ENCODE measurements around the gene RIMOC1.

Gene RIMOC1, protein sequence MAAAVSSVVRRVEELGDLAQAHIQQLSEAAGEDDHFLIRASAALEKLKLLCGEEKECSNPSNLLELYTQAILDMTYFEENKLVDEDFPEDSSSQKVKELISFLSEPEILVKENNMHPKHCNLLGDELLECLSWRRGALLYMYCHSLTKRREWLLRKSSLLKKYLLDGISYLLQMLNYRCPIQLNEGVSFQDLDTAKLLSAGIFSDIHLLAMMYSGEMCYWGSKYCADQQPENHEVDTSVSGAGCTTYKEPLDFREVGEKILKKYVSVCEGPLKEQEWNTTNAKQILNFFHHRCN

DNA sequence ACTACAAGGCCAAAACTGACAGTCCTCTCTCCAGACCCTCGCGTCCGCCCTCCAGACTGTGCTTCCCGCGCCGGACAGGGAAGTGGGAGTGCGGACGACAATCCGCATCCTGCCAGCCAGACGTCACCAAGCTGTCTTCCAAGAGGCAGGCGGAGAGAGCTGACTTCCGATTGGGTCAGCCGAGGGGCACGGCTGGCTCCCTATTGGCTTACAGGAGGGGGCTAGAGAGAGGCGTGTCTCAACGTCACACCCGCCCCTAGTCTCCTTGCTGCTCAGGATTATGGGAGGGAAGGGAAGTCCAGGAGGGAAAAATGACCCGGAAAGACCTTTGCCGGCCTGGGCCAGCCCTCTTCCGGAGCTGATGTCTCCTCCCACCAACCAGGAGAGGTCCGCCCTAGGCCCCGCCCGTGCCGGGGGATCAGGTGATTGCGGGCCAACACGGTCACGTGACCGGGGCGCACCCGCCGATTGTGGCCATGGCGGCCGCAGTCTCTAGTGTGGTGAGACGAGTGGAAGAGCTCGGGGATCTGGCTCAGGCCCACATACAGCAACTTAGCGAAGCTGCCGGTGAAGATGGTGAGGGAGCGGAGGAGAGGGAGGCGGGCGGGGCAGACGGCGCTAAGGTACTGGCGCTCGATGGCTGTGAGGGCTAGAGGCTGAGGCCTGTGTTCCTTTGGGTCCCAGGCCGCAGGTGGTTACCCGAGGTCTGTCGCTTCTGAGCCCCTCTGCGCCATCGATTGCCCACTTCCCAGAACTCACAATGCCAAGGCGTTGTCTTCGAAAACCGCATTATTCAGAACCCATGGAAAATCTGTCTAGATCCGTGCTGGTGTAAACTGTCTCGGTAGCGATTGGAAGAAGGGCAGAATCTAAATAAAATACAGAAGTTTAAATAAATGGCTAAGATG lies at the start of gene RIMOC1:
Gene RIMOC1, plus strand, starts transcription at position 453 of the 908 bp plus-strand sequence. Its CDS starts 24 bp downstream, at position 477.
- peak within 1 kb of the TSS; percentile 95 for H3K9ac ChIP-seq (ENCODE audit: insufficient read length, low read depth)
- H3K4me1 ChIP-seq (ENCODE audit: insufficient read depth, insufficient read length), result no peaks in the 10 kb centered on the region
- no peaks in the 10 kb centered on the region for H3K9me3 ChIP-seq (ENCODE audit: insufficient read depth, low read length)
- peak; percentile 95 for DNase-seq (ENCODE audit: low read depth, low spot score)
- peak within 1 kb of the TSS; percentile 96 for H3K4me3 ChIP-seq (ENCODE audit: insufficient read length, low read depth)
- no peak for TF ChIP-seq SUZ12 (IDR thresholded peaks at IDR 0.05; ENCODE audit: extremely low read depth, insufficient read depth, insufficient read length)
- peak; percentile 54 for TF ChIP-seq YY1 (IDR thresholded peaks at IDR 0.05; ENCODE audit: insufficient read depth, insufficient read length)
- H3K36me3 ChIP-seq (ENCODE audit: insufficient read depth, insufficient read length, low read length), result peaks cover 18% of the 10 kb centered on the region
- no peaks in the 10 kb centered on the region for H3K27me3 ChIP-seq (ENCODE audit: insufficient read depth, insufficient read length)

DNA sequence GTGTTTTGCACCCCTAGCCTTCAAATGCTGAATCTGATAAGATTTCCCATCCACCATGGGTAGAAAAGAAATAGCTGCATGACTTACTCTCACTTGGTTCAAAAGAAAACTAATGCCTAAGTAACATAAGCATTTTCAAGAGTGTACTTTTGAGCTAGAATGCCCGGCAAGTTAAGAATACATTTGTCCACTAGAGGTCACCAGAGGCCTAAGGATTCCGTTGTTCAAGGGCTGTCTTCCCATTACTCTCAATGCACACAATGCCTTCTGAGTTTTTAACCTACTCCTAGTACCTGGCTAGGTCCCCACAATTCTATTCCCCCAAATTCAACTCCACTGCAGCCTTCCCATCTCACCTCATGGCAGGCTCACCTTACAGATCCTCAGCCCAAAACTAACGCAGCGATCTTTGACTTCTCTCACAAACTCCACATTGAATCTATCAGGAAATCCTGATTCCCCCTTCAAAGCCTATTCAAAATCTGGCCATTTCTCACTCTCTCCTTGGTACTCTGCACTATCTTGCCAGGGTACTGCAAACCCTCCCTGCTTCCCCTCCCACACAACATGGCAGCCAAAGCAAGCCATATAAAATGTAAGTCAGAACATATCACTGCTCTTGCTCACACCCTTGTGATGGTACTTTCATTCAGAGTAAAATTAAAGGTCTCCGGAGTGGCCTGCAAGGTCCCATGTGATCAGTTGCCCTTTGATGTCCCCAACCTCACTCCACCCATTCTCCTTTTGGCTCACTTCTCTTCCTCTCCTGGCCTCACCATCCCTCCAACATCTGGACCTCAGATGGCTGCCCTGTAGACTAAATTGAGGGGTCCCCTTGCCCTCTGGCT lies 47.3 kb upstream of the RIMOC1 start:
- peak; percentile 40 for DNase-seq (ENCODE audit: low read depth, low spot score)
- no peaks in the 10 kb centered on the region for H3K4me1 ChIP-seq (ENCODE audit: insufficient read depth, insufficient read length)
- no peak overlapping the region for H3K4me3 ChIP-seq (ENCODE audit: insufficient read length, low read depth)
- no peak overlapping the region for H3K9ac ChIP-seq (ENCODE audit: insufficient read length, low read depth)
- H3K36me3 ChIP-seq (ENCODE audit: insufficient read depth, insufficient read length, low read length), result peaks cover 57% of the 10 kb centered on the region
- H3K9me3 ChIP-seq (ENCODE audit: insufficient read depth, low read length), result no peaks in the 10 kb centered on the region
- no peaks in the 10 kb centered on the region for H3K27me3 ChIP-seq (ENCODE audit: insufficient read depth, insufficient read length)
- TF ChIP-seq ZNF274 (IDR thresholded peaks at IDR 0.05; ENCODE audit: low read depth, low read length) (no peak), YY1 (IDR thresholded peaks at IDR 0.05; ENCODE audit: insufficient read depth, insufficient read length) (no peak), SUZ12 (IDR thresholded peaks at IDR 0.05; ENCODE audit: extremely low read depth, insufficient read depth, insufficient read length) (no peak)

DNA sequence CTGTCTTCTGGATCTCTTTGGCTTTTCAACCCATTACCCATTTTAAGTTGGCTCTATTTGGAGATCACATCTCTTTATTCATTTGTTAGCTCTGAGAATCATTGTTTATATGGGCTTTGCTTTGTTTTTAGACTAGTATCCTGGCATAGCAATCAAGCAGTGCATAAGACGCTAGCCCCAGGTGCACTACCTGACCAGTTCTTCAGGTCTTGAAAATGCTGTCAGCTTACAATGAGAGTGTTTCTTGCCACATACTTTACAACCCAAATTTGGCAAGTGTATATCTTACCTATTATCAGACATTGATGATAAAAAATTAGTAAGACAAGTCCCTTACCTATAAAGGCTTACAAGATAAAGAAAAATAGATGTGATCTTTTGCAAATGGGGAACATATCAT lies 46.2 kb upstream of the RIMOC1 start:
- H3K9me3 ChIP-seq (ENCODE audit: insufficient read depth, low read length), result no peaks in the 10 kb centered on the region
- no peaks in the 10 kb centered on the region for H3K4me1 ChIP-seq (ENCODE audit: insufficient read depth, insufficient read length)
- peaks cover 51% of the 10 kb centered on the region for H3K36me3 ChIP-seq (ENCODE audit: insufficient read depth, insufficient read length, low read length)
- TF ChIP-seq SUZ12 (IDR thresholded peaks at IDR 0.05; ENCODE audit: extremely low read depth, insufficient read depth, insufficient read length) (no peak), ZNF274 (IDR thresholded peaks at IDR 0.05; ENCODE audit: low read depth, low read length) (no peak), YY1 (IDR thresholded peaks at IDR 0.05; ENCODE audit: insufficient read depth, insufficient read length) (no peak)
- no peak overlapping the region for H3K9ac ChIP-seq (ENCODE audit: insufficient read length, low read depth)
- no peak for DNase-seq (ENCODE audit: low read depth, low spot score)
- no peak overlapping the region for H3K4me3 ChIP-seq (ENCODE audit: insufficient read length, low read depth)
- no peaks in the 10 kb centered on the region for H3K27me3 ChIP-seq (ENCODE audit: insufficient read depth, insufficient read length)

DNA sequence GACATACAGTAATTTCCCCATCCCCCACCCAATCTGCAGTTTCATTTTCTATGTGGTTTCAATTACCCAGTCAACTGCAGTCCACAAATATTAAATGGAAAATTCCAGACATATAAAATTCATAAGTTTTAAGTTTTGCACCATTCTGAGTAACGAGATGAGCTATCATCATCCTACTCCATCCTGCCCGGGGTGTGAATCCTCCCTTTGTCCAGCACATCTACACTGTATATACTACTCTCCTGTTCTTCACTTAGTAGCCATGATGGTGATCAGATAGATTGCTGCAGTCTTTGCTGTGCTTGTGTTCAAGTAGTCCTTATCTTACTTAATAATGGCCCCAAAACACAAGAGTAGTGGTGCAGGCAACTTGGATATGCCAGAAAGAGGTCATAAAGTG lies 45.3 kb upstream of the RIMOC1 start:
- no peaks in the 10 kb centered on the region for H3K4me1 ChIP-seq (ENCODE audit: insufficient read depth, insufficient read length)
- H3K9ac ChIP-seq (ENCODE audit: insufficient read length, low read depth), result no peak overlapping the region
- peaks cover 43% of the 10 kb centered on the region for H3K36me3 ChIP-seq (ENCODE audit: insufficient read depth, insufficient read length, low read length)
- H3K27me3 ChIP-seq (ENCODE audit: insufficient read depth, insufficient read length), result no peaks in the 10 kb centered on the region
- TF ChIP-seq ZNF274 (IDR thresholded peaks at IDR 0.05; ENCODE audit: low read depth, low read length), result no peak
- TF ChIP-seq SUZ12 (IDR thresholded peaks at IDR 0.05; ENCODE audit: extremely low read depth, insufficient read depth, insufficient read length), result no peak
- no peak for TF ChIP-seq YY1 (IDR thresholded peaks at IDR 0.05; ENCODE audit: insufficient read depth, insufficient read length)
- H3K9me3 ChIP-seq (ENCODE audit: insufficient read depth, low read length), result no peaks in the 10 kb centered on the region
- no peak for DNase-seq (ENCODE audit: low read depth, low spot score)
- H3K4me3 ChIP-seq (ENCODE audit: insufficient read length, low read depth), result no peak overlapping the region

DNA sequence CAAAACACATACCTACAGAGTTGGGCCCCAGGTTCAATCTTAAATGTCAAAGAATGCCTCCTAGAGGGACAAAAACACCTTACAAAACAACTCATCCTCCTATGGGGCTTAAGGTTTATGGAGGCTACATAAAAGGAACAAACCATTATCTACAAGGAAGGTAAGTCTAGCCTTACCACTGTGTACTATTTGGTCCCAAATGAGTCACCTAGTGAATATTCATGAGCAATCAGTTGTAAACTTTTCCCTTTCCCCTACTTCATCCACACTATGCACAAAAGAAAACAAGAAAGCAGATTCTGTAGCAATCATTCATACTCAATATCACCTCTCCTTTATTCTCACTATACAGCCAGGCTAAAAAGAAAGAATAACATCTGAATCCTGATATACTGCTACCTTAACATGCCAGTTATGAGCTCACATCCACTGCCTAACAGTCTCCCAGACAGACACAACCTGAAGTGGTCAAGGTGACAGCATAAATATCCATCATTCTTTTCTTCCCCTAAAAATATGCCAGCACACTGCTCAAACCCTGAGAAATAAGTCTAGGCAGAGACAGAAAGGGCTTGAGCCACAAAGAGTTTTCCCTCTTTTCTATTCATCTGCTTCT lies 40.2 kb upstream of the RIMOC1 start:
- Histone ChIP-seq H3K9me3 (ENCODE audit: insufficient read depth, low read length) (no peaks in the 10 kb centered on the region; the same call in 1 of the 2 replicates), H3K4me3 (ENCODE audit: insufficient read length, low read depth) (no peak overlapping the region), H3K9ac (ENCODE audit: insufficient read length, low read depth) (no peak overlapping the region), H3K27me3 (ENCODE audit: insufficient read depth, insufficient read length) (peaks cover 2% of the 10 kb centered on the region), H3K4me1 (ENCODE audit: insufficient read depth, insufficient read length) (no peaks in the 10 kb centered on the region), H3K36me3 (ENCODE audit: insufficient read depth, insufficient read length, low read length) (peaks cover 30% of the 10 kb centered on the region)
- no peak for DNase-seq (ENCODE audit: low read depth, low spot score)
- TF ChIP-seq SUZ12 (IDR thresholded peaks at IDR 0.05; ENCODE audit: extremely low read depth, insufficient read depth, insufficient read length) (no peak), YY1 (IDR thresholded peaks at IDR 0.05; ENCODE audit: insufficient read depth, insufficient read length) (no peak), ZNF274 (IDR thresholded peaks at IDR 0.05; ENCODE audit: low read depth, low read length) (no peak)

DNA sequence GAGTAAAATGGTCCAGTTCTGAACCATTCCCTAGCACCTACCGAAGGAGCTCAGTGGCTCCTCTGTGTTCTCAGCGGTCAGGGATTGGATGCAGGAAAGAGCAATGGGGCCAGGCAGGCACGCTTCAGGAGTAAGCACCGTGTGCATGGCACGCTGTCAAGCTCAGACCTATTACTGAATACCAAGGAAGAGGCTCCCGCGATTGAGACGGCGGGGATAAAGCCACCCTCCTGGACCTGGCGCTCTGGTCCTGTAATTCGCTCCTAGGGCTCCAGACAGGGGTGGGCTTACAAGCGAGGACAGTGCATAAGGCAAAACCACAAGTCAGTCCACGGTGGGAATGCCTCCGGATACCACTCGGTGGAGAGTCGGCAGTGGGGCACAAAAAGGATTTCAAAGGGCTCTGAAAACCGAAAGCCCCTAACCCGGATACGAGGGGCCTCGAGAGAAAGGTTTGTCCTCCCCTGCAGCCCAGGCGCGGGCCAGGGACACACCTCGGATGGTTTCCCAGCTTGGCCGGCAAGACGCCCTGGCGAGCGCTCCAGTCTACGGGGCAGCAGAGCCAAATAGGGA lies 34.9 kb upstream of the RIMOC1 start:
- TF ChIP-seq SUZ12 (IDR thresholded peaks at IDR 0.05; ENCODE audit: extremely low read depth, insufficient read depth, insufficient read length), result no peak
- TF ChIP-seq YY1 (IDR thresholded peaks at IDR 0.05; ENCODE audit: insufficient read depth, insufficient read length), result no peak
- TF ChIP-seq ZNF274 (IDR thresholded peaks at IDR 0.05; ENCODE audit: low read depth, low read length), result no peak
- H3K4me3 ChIP-seq (ENCODE audit: insufficient read length, low read depth), result peak overlapping the region; percentile 82
- peak overlapping the region; percentile 89 for H3K9ac ChIP-seq (ENCODE audit: insufficient read length, low read depth)
- peaks cover 19% of the 10 kb centered on the region for H3K27me3 ChIP-seq (ENCODE audit: insufficient read depth, insufficient read length)
- H3K36me3 ChIP-seq (ENCODE audit: insufficient read depth, insufficient read length, low read length), result peaks cover 8% of the 10 kb centered on the region
- no peak for DNase-seq (ENCODE audit: low read depth, low spot score)
- no peaks in the 10 kb centered on the region; the same call in 1 of the 2 replicates for H3K9me3 ChIP-seq (ENCODE audit: insufficient read depth, low read length)
- no peaks in the 10 kb centered on the region for H3K4me1 ChIP-seq (ENCODE audit: insufficient read depth, insufficient read length)

All from NT2/D1 (cell line).